HG03354 (cell line): ENCODE measurements around the gene FBXO31.
"Not testable (repeated sequence)": the region's sequence is repeated elsewhere in the genome, so short reads cannot be mapped to it uniquely, and the experiment has no call there.

ENCODE experiments used
- ATAC-seq: cut with Tn5 transposase; IDR thresholded peaks from one replicate; pipeline ENCODE4 v1.9.1; 2021; ENCODE audit warnings: mild to moderate bottlenecking; ENCODE audit not compliant: unreplicated experiment, poor library complexity, severe bottlenecking

FBXO31 gene

DNA sequence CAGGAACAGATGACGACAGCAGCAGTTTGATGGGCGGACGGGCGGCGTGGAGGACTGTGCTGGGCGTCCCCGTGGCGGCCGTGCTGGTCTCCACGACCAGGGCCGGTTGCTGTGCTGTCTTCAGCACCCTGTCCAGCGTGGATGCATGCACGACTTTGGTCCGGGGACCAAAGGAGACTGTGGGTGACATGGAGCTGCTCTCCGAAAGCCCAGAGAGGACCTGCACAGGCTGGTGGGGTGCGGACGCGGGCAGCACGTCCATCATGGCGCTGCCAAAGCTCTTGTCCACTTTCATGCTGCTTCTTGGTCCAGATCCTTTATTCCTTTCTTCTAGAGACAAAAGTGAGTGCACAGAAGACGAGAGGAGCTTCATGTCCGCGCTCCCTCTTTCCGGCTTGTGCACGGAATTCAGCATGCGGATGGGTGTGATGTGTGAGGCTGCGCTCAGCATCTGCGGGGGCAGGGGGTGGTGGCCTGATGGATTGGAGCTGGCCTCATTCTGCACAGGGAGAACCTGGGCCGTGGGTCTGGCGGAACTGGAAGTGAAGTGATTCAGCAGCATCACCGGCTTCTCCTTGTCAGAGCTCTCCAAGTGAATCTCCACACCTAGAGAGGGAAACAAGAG is 28.9 kb upstream of the FBXO31 start:
- ATAC-seq = no peak

DNA sequence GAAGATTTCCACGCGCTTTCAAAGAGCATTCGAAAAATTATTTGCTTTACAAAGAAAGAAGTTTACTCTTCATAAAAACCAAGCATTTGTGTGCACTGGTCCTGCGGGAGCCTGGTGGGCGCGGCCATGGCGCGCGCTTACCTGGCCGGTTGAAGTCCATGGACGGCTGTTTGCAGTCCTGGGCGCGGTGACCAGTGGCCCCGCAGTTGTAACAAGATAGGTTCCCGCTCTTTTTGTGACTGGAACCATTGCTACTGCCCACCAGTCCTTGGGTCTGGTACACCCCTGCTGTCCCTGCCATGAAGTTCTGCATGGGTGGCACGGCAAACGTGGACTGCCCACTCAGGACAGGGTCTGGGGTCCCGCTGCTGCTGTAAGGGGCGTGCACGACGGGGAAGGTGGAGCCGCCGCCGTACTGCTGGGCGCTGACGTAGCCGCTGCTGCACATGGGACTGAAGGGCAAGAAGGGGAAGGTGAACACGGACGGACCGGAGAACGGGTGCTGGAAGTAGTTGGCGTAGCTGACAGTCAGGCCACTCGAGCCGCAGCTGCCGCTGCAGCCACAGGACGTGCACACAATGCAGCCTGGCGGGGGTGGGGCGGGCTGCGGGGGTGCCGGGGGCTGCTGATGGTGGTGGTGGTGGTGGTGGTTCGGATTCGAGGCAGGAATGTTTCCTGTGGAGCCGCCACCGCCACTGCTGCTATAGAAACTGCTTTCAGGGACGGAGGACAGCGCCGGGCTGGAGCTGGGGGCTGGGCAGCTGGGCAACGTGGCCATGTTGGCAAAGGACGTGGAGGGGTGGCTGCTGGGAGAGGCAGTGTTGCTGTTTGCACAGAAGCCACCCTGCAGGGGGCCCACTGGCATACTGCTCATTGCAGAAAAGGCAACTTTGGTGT is 28.0 kb upstream of the FBXO31 start:
- no peak for ATAC-seq

DNA sequence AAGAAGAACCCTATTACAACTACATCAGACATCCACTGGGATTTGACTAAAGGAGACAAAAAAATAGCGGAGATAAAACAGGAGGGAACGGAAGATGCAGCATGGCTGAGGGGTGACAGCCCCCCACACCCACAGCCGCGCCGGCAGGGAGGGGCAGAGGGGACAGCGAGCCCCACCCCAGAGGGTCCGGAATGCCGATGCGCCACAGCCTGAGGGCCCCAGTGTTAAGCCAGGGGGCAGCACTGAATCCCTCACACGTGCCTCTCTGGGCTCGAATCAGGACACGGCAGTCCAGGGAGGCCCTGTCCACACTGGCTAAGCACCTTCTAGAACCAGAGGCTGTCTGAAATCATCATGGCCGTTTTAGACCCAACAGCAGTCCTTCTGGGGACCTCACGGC is 27.4 kb upstream of the FBXO31 start:
- ATAC-seq = no peak

DNA sequence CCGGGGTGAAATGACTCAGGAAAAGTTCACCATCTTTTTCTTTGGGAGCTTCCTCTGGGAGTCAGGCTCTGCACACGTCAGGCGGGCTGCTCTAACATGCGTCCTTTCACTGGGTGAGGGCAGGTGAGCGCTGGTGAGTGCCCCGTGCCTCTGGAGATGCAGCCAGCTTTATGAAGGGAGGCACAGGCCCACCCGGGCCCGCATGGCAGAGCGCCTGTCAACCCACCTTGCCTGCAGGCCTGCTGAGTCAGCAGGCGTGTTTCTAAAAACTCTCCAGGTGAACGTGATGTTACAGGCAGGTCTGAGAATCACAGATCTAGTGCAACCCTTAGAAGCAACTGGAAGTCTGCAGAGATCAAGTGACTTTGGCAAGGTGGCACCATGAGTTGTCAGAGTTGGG is 27.0 kb upstream of the FBXO31 start:
- no peak for ATAC-seq

DNA sequence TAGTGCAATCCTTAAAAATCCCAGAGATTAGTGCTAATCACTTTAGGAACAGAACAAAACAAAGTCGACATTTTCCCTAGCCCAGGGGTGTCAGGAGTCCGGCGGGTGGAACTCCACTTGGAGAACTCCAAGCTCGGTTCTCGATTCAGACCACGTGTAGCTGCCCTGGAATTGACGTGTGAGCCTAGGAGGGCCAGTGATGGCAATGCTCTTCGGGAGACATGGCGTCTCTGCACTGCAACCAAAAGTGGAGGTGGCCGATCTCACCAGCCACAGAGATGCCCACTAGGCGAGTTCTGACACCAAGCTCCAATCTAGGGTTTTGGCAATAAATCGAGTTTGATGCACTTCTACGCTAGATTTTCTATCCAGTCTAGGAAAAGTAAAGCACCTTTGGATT is 26.2 kb upstream of the FBXO31 start:
- ATAC-seq = no peak

DNA sequence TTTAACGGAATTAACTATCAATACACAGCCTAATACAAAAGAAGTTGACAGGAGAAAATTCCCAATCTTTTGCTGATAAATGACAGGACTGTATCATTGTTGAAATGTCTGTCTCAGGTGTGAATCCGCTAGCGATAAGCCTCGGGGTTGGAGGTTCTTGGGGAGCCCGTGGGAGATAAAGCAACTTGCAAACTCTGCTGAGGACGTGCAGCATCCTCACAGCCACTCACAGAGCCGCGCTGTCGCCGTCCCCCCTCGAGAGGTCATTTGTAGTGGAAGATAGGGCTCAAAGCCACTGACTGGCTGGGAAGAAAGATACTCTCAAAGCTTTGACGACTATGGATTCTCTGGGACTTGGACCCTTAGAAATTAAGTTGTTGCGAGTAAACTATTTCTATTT is 25.6 kb upstream of the FBXO31 start:
- no peak for ATAC-seq

DNA sequence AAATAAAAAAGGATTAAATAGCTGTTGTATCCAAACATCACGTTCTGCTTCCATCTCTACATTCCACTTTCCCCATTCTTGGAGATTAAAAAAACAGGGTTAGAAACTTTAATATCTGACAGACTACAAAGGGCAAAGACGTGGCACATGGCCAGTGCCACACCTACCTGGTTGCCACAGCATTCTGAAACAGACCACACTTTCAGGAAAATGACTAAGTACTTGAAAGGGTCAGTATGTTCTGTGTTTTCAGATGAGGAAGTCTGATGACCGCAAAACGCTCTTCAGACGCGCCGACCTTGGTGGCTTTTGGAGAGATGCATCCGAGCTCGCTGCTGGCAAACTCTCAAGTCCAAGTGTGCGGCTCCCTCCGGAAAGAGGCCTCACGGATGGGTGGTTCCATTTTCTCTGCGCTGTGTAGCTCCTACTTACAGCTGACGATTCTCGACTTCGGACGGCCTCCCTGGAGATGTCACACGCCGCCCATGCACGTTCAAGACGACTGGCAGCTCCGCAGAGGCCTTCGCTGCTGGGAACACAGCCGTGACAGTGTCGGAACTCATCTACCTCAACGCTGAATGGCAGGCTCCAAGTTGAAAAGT is 24.0 kb upstream of the FBXO31 start:
- ATAC-seq = no peak

DNA sequence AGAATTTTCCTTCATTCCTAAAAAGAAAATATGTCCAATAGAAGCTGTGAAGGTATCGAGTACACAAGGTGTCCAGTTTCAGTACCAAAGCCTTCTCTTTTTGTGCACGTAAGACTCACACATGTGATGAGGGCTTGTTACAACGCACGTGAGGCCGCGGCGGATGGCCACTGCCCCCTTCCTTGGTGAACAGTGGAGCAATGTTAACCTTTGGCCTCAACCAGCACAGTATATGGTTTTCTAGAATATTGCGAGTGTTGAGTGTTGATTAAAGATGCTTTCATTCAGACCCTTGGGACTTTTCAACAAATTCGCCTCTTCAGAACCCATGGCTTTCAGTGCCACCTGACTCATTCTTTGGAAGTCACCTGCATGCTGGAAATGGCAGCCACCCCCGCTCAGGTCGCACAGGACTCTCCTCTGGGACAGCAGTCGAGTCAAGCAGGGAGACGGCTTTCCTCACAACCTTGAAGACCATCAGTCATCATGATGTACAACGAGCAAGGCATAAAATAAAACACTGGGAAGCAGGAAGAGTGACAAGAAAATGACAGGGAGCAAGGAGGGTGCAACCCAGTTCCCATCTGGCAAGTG is 23.0 kb upstream of the FBXO31 start:
- no peak for ATAC-seq

DNA sequence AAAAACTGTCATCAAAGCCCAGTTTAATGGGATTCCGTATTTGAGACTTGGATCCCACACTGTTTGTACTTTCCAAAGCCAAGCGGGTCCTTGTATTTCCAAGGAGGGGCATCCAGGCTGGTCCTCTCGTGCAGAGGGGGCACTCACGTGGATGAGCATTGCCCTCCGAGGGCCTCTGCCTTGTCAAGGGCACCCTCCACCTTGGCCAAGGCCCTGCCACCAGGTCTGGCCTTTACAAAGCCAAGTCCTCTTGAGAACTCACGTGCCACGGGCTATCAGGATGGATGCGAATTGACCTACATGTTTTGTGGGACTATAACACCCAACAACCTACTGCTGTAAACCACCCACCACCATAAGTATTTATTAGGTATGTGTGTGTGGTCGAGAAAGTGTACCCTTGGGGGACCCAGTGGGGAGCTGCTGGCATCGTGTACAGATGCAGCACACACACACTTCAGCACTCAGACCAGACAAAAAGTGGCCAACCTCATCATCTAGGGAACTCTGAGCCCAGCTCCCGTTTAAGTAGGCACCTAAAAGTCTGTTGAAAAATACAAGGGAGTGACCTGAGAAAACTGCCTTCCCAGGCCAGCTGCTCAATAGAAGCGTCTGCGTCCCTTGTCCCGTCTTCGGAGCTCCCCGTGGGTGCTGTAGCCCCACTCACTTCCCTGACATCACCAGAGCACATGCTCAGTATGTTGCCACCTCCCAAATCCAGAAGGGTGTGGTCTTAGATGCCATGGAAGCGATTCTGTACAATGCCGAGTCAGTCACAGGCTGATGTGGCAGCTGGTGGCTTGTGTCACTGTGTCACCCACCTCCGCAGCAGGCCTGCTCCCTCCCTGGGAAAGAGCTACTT is 21.4 kb upstream of the FBXO31 start:
- no peak for ATAC-seq

DNA sequence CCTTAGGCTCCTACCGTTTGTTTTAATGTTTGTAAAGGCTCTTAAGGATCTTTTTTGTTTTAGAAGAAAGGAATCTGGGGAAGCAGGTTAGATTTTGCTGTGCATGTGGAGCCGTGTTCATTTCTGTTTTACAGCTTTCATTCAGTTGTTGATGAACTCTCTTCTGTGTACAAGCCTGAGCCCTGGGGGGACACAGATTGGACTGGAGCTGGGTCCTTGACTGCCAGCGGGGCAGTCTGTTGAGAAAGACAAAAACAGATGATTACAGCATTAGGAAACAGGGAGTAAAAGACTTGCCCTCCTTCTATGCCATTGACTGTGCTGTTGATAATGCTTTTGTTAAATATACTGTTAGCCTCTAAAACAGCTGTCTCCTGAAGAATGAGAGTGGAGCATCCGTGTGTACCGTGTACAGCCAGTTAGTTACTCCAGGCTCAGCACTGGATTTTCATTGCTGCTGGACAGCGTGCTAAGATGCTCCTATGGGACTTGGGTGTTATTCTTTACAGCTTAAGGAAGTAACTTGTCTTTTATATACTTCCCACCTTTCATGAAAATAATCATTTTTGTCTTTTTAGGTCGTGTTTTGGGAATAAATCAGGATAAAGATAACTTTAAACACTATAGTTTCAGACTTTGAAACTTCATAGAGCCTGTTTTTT is 11.7 kb upstream of the FBXO31 start:
- ATAC-seq = no peak

DNA sequence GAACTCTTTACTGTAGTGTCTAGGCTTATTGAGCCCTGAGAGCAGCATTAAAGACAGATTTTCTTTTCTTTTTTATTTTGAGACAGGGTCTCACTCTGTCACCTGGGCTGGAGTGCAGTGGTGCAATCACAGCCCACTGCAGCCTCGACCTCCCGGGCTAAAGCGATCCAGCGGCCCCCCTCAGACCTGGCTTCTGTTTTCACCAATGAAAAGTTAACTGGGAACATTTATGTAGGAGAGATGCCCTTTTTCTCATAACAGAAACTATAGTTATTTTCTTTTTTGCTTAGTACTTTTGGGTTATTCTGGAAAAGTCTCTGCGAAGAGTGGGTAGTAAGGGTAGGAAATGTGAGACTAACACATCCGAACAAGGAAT is 10.1 kb upstream of the FBXO31 start:
- no peak for ATAC-seq

DNA sequence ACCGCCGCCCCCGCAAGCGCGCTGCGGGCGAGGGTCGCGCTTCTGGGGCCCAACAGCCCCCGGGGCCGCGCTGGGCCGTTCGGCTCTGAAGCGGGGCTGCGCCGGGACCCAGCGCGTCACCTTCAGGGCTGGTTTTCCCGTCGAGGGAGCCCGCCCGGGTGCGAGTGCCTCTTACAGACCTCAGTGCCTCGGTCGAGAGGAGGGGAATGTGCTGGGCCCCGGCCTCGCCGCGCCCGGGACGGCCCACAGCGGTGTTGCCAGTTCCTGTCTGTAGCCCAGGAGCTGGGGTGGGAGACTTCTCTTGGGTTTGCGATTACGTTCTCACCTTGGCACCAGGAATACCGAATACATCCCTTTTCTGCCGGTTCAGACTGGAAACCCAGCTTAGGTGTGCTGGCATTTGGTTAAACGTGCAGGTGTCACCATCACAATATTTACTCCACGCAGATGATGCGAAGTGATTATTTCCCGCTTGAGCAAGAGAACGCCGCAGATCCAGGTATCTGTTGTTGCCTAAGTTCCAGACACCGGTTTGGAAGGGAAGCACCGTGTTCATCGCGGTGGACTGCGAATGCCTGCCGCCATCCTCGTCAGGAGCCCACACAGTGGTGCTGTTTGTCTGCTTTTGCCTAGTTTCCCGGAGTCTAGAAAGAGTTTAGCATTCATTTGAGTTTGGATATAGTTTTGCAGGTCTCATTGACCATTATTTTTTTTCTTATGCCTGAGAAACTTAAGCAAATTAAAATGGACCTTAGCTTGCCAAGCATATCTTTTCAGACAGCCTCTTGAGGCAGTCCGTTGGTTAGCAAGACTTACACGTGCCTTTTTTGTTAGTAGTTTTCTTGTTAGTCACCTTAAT is 9.5 kb upstream of the FBXO31 start:
- no peak for ATAC-seq

DNA sequence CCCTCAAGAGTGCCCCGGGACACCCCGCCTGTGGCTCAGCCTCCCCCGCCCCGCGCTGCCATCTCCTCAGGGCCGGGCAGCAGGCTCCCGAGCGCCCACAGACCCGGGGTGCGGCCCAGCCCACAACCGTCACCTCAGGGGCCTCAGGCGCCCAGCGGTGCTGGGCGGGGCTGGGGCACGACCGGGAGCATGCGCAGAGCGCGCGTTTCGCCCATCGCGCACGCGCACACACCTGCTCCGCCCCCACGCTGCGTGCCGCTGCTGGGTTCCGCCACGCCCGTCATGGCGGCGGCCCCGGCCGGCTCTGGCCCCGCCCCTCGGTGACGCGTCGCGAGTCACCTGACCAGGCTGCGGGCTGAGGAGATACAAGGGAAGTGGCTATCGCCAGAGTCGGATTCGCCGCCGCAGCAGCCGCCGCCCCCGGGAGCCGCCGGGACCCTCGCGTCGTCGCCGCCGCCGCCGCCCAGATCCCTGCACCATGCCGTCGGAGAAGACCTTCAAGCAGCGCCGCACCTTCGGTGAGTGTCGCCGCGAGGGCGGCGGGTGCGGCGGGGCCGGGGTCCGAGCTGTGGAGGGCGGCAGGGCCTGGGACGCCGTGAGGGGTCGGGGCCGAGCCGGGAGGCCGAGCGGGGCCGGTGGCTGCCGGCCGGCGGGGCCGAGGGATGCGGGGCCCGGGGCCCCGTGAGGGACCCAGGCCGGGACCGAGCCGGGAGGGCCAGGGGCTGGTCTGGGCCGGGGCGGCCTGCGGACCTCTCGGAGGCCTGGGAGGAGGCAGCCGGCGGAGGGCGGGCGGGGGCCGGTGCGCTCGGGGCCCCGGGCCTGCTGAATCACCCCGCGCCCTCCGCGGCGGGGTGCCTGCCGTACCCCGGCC is 8.6 kb upstream of the FBXO31 start, which contains the start of gene MAP1LC3B:
TSS of gene MAP1LC3B (plus strand) at position 387 of the 871 bp plus-strand sequence. CDS start at position 479, 92 bp downstream.
- ATAC-seq = peak; percentile 58

DNA sequence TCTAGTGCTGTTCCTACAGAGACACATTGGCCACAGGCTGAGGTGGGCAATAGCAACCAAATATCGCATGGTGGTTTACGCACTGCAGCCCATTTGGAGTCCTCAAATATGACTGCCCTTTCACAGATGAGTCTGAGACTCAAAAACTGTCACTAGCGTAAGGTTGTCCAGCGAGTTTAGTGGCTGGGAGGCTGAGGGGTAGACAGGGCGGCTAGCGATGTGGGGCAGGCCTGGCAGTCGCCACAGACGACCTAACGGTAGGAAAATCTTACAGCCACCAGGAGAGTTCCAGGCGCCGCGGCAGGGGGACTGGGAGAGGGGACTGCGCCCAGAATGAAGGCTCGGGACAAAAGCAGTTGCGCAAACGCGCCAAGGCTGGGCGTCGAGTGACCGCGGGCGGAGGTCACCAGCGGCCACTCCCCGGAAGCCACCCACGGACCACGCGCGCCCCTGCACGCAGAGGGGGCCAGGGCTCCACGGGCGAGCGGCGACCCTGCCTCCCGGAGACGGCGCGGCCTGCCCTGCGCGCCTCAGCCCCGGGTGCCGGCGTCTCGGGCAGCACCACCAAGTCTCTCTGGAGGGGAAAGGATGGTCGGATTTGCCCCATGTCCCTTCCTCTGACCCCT is 7.9 kb upstream of the FBXO31 start:
- ATAC-seq = no peak

DNA sequence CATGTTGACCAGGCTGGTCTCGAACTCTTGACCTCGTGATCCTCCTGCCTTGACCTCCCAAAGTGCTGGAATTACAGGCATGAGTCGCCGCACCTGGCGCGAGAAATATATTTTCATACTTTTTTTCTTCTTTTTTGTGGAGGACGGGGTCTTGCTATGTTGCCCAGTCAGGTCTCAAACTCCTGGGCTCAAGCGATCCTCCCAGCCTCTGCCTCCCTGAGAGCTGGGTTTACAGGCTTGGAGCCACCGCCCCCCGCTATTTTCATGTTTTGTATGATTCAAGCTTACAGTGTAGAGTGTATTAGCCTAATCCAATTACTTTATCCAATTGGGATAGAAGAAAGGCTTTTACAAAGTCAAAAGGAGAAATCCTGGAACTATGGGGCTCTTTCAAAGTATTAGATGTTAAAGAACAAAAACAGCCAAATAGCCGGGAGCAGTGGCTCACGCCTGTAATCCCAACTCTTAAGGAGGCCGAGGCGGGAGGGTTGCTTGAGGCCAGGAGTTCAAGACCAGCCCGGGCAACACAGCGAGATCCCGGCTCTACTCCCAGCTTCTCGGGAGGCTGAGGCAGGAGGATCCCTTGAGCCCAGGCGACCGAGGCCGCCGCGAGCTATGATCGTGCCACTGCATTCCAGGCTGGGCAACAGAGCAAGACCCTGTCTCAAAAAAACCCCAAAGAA is 7.2 kb upstream of the FBXO31 start:
- no peak for ATAC-seq

DNA sequence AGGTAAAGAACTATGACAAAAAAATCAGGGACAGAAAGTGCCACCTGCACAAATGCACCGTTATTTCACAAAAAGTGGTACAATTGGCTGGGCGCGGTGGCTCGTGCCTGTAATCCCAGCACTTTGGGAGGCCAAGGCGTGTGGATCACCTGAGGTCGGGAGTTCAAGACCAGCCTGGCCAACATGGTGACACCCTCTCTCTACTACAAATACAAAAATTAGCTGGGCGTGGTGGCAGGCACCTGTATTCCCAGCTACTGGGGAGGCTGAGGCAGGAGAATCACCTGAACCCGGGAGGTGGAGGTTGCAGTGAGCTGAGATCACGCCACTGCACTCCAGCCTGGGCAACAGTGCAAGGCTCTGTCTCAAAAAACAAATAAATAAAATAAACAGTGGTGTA is 6.3 kb upstream of the FBXO31 start:
- not testable (repeated sequence) for ATAC-seq
